Measurements from ENCODE around the gene ACTL9.

Gene ACTL9

DNA sequence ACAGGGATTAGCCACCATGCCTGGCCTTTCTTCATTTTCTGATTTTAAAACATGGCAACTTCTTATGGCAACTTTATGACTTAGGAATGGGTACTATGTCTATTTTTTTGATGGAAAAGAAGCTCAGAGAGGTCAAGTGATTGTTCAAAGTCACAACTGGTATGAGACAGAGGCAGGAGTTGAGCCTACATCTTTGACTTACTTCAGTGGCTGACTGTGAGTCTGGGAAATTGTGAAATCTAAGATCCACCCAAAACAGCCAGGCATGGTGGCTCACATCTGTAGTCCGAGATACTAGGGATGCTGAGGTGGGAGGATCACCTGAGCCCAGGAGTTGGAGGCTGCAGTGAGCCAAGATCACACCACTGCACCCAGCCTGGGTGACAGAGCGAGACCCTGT, 2.4 kb upstream of the ACTL9 start:
- Histone ChIP-seq H3K9ac (ENCODE audit: low read length) (no peak overlapping the region), H3K27me3 (ENCODE audit: control insufficient read depth, insufficient read depth, low read length) (no peaks in the 10 kb centered on the region), H3K4me1 (ENCODE audit: control insufficient read depth, insufficient read depth, low read length) (no peaks in the 10 kb centered on the region), H3K27ac (ENCODE audit: low read depth, low read length) (no peak overlapping the region), H3K36me3 (ENCODE audit: control insufficient read depth, insufficient read depth, low read length) (no peaks in the 10 kb centered on the region), H3K4me3 (ENCODE audit: low read length) (no peak overlapping the region)

DNA sequence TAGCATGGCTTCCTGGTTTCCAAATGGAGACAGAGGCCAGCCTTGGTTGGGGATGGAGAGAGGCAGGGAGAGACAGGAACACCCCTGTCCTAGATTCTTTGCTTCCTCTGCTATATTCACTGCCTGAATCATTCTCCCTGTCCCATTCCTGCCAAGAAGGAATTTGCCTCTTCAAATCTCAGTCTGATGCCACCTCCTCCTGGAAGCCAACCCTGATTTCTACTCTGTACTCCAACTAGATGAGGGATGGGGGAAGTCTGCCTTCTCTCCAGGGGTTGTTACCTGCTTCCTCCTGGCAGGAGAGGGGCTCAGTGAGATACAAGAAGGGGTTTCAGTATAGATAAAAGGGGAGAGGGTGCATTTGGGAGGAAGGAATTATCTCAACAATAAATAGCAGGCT, 1.3 kb upstream of the ACTL9 start:
- Histone ChIP-seq H3K27me3 (ENCODE audit: control insufficient read depth, insufficient read depth, low read length) (no peaks in the 10 kb centered on the region), H3K27ac (ENCODE audit: low read depth, low read length) (no peak overlapping the region), H3K36me3 (ENCODE audit: control insufficient read depth, insufficient read depth, low read length) (no peaks in the 10 kb centered on the region), H3K9ac (ENCODE audit: low read length) (no peak overlapping the region), H3K4me3 (ENCODE audit: low read length) (no peak overlapping the region), H3K4me1 (ENCODE audit: control insufficient read depth, insufficient read depth, low read length) (no peaks in the 10 kb centered on the region)

DNA sequence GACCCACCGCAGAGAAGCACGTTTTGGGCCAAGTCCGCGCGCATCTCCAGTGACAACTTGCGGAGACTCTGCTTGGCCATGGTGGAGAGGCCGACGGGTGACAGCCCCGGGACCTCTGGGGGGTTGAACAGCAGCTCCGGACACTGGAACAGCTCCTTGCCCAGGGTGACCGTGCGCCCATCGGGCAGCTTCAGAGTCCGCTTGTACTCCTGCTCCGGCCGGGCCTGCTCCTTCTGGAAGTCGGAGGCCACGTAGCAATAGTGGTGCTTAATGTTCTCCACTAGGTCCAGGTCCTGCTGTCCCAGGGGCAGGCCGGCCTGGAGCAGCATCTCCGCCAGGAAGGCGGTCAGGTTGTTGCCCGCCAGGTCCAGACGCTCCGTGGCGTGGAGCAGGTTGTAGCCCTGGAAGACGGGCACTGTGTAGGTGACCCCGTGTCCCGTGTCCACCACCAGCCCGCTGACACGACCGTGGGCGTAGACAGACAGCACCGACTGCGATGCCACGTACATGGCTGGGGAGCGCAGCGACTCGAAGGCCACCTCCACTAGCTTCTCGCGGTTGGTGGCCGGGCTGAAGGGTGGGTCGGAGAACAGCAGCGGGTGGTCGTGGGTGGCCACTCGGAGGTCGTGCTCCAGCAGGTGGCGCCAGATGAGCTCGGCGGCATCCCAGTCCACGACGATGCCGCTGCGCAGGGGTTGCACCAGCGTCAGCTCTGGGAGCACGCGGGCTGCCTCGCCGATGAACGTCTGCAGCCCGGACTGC, 743 bp downstream of the ACTL9 start:
- Histone ChIP-seq H3K27ac (ENCODE audit: low read depth, low read length) (no peak overlapping the region), H3K36me3 (ENCODE audit: control insufficient read depth, insufficient read depth, low read length) (no peaks in the 10 kb centered on the region), H3K27me3 (ENCODE audit: control insufficient read depth, insufficient read depth, low read length) (peaks cover 3% of the 10 kb centered on the region), H3K9ac (ENCODE audit: low read length) (no peak overlapping the region), H3K4me3 (ENCODE audit: low read length) (no peak overlapping the region), H3K4me1 (ENCODE audit: control insufficient read depth, insufficient read depth, low read length) (no peaks in the 10 kb centered on the region)

DNA sequence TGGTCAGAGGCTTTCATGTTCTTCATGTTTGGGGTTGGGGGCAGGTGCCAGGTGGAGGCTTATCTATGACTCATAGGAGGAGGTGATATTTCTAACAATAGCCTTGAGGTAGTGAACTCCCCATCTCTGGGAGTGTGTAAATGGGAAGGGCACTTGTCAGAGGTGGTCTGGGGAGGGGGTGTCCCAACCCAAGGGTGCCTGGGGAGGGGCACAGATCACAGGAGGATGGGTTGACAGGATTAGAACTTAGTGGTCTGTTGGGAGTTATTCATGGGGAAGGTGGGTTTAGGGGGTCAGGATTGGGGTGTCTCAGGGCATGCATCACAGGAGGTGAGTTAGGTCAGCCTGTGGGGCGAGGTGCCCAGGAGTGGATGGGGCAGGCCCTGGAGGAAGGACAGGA, 1.6 kb downstream of the ACTL9 start:
- Histone ChIP-seq H3K27me3 (ENCODE audit: control insufficient read depth, insufficient read depth, low read length) (peaks cover 3% of the 10 kb centered on the region), H3K4me3 (ENCODE audit: low read length) (no peak overlapping the region), H3K27ac (ENCODE audit: low read depth, low read length) (no peak overlapping the region), H3K4me1 (ENCODE audit: control insufficient read depth, insufficient read depth, low read length) (no peaks in the 10 kb centered on the region), H3K9ac (ENCODE audit: low read length) (no peak overlapping the region), H3K36me3 (ENCODE audit: control insufficient read depth, insufficient read depth, low read length) (no peaks in the 10 kb centered on the region)

DNA sequence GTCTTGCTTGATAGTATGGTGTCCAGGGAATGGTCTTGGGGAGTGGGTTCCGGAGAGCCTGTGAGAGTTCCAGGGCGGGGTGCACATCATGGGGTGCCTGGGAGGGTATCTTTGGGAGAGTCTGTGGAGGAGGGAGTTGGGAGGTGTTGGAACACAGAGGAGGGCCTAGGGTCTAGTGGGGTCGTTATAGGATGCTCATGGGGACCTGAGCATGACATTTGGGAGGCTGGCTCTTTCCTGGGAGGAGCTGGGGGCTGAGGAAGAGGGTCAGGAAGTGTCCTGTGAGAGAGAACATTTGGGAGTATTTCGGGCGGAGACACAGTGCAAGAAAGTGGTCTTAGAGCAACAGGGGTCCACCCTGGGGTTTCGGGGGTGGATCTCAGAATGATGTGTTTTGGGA, 2.7 kb downstream of the ACTL9 start:
- H3K9ac ChIP-seq (ENCODE audit: low read length) = no peak overlapping the region
- no peaks in the 10 kb centered on the region for H3K4me1 ChIP-seq (ENCODE audit: control insufficient read depth, insufficient read depth, low read length)
- H3K27me3 ChIP-seq (ENCODE audit: control insufficient read depth, insufficient read depth, low read length) = peaks cover 3% of the 10 kb centered on the region
- no peak overlapping the region for H3K27ac ChIP-seq (ENCODE audit: low read depth, low read length)
- no peak overlapping the region for H3K4me3 ChIP-seq (ENCODE audit: low read length)
- H3K36me3 ChIP-seq (ENCODE audit: control insufficient read depth, insufficient read depth, low read length) = no peaks in the 10 kb centered on the region

DNA sequence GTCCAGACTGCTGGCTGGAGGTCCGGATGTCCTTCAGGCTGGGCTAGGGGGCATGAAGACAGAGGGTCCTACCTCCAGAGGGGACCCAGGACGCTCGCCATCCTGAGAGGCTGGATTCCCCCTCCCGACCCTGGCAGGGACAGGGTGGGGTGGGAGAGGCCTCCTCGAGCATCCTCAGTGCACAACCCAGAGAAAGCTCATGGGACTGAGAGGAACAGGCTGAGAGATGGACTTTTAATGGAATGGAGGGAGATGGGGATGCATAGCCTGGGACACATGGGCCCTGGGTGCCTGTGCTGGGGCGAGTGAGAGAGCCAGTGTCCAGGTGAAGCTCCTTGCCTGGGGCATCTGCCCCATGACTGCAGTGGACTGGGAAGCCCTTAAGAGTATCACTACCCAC, 3.1 kb downstream of the ACTL9 start:
- no peaks in the 10 kb centered on the region for H3K36me3 ChIP-seq (ENCODE audit: control insufficient read depth, insufficient read depth, low read length)
- peaks cover 3% of the 10 kb centered on the region for H3K27me3 ChIP-seq (ENCODE audit: control insufficient read depth, insufficient read depth, low read length)
- no peak overlapping the region for H3K9ac ChIP-seq (ENCODE audit: low read length)
- no peaks in the 10 kb centered on the region for H3K4me1 ChIP-seq (ENCODE audit: control insufficient read depth, insufficient read depth, low read length)
- no peak overlapping the region for H3K4me3 ChIP-seq (ENCODE audit: low read length)
- H3K27ac ChIP-seq (ENCODE audit: low read depth, low read length) = no peak overlapping the region

DNA sequence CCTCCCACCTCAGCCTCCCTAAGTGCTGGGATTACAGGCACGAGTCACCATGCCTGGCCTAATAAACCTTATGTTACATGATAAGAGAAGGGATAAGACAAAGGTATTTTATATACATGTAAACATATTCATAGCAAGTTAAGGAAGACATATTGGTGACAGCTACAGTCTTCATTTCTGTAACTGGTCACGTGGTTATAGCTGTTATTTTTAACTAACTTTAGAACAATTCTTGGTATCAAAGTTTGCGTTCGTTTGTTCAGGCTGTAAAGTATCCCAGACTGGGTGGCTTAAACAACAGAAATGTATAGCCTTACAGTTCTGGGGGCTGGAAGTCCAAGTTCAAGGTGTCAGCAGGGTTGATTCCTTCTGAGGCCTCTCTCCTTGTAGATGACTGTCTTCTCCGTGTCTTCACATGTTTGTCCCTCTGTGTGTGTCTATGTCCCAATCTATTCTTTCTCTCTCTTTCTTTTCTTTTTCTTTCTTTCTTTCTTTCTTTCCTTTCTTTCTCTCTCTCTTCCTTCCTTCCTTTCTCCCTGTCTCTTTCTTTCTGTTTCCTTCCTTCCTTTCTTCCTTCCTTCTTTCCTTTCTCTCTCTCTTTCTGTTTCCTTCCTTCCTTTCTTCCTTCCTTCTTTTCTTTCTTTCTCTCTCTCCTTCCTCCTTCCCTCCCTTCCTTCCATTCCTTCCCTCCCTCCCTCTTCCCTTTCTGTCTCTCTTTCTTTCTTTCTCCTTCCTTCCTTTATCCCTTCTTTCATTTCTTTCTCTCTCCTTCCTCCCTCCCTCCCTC, 7.6 kb downstream of the ACTL9 start:
- H3K4me3 ChIP-seq (ENCODE audit: low read length) = no peak overlapping the region
- H3K4me1 ChIP-seq (ENCODE audit: control insufficient read depth, insufficient read depth, low read length) = no peaks in the 10 kb centered on the region
- no peak overlapping the region for H3K27ac ChIP-seq (ENCODE audit: low read depth, low read length)
- H3K36me3 ChIP-seq (ENCODE audit: control insufficient read depth, insufficient read depth, low read length) = no peaks in the 10 kb centered on the region
- no peak overlapping the region for H3K9ac ChIP-seq (ENCODE audit: low read length)
- H3K27me3 ChIP-seq (ENCODE audit: control insufficient read depth, insufficient read depth, low read length) = peaks cover 3% of the 10 kb centered on the region

DNA sequence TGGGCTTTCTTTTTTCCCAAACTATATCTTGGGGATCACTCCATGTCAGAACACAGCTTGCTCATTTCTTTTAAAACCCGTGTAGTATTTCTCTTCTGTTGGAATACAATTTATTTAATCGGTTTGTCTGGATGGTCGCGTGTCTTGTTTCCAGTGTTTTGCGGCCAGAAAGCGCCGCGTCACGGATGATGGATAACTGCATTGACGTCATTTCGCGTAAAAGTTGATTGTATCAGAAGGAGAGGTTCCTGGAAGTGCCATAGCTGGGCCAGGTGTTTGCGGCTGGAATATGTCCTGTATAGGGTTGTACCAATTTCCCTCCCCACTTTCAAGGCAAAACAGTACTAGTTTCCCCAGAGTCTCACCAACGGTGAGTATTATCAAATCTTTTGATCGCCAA, 9.7 kb downstream of the ACTL9 start:
- Histone ChIP-seq H3K27ac (ENCODE audit: low read depth, low read length) (no peak overlapping the region), H3K27me3 (ENCODE audit: control insufficient read depth, insufficient read depth, low read length) (peaks cover 3% of the 10 kb centered on the region)

DNA sequence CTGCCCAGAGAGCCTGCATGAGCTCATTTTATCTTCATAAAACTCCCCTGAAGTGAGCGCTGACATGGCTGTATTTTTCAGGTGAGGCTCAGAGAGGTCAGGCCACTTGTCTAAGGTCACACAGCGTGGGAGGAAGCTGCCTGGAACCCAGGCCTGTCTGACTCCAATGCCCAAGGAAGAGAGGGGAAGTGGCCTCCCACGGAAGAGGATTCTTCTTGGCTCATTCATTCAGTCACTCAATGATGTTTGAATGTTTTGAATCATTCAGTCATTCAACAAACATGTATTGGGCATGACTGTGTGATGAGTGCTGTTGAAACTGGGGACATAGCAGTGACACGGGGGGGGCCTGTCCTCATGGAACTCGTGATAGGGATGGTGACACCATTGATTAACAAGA, 12.0 kb downstream of the ACTL9 start:
- no peaks in the 10 kb centered on the region for H3K36me3 ChIP-seq (ENCODE audit: control insufficient read depth, insufficient read depth, low read length)
- H3K4me3 ChIP-seq (ENCODE audit: low read length) = no peak overlapping the region
- H3K9ac ChIP-seq (ENCODE audit: low read length) = no peak overlapping the region
- no peak overlapping the region for H3K27ac ChIP-seq (ENCODE audit: low read depth, low read length)
- H3K27me3 ChIP-seq (ENCODE audit: control insufficient read depth, insufficient read depth, low read length) = no peaks in the 10 kb centered on the region
- no peaks in the 10 kb centered on the region for H3K4me1 ChIP-seq (ENCODE audit: control insufficient read depth, insufficient read depth, low read length)

More for the DNA sequence above, 9.7 kb downstream of the ACTL9 start:
- no peaks in the 10 kb centered on the region for H3K4me1 ChIP-seq (ENCODE audit: control insufficient read depth, insufficient read depth, low read length)
- no peak overlapping the region for H3K9ac ChIP-seq (ENCODE audit: low read length)
- H3K36me3 ChIP-seq (ENCODE audit: control insufficient read depth, insufficient read depth, low read length) = no peaks in the 10 kb centered on the region
- H3K4me3 ChIP-seq (ENCODE audit: low read length) = no peak overlapping the region

DNA sequence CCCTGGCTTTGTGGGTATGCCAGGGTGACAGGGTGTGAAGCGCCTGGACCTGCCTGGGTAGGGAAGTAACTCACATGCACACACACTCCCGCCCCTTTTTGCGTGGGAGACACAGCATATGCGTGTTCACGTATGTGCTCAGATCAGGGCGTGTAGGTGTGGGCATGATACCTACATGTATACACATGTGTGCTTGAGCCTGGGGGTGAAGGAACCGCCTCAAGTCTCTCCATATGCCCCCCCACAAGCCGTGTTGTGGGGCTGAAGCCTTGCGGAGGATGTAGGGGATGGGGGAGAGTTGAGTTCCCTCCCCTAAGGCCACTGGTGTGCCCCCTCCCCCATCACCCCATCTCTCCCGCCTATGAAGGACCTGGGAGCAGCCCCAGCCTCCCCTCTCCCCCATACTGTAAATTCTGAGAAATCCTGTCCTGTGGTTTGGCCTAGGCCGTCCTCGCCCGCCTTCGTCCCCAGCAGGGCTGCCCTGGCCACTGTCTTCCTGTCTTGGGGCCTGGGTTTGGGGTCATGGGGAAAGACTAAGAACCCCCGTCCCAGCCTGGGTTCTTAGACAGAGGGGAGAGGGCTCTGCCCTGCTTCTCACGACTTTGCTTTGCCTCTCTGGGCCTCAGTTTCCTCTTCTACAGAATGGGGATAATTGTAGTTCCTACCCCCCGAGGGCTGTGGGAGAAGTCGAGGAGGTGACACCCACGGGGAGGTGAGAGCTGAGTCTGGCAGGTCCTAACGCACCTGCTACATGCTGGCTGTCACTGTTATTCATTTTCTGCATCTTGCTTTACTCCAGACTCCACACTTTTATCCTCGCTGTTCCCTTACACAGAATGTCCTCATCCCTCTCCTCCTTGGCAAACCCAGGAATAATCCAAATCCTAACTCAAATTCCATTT, 14.3 kb downstream of the ACTL9 start:
- no peak overlapping the region for H3K4me3 ChIP-seq (ENCODE audit: low read length)
- H3K27ac ChIP-seq (ENCODE audit: low read depth, low read length) = no peak overlapping the region
- H3K9ac ChIP-seq (ENCODE audit: low read length) = no peak overlapping the region
- no peaks in the 10 kb centered on the region for H3K27me3 ChIP-seq (ENCODE audit: control insufficient read depth, insufficient read depth, low read length)
- no peaks in the 10 kb centered on the region for H3K36me3 ChIP-seq (ENCODE audit: control insufficient read depth, insufficient read depth, low read length)
- no peaks in the 10 kb centered on the region for H3K4me1 ChIP-seq (ENCODE audit: control insufficient read depth, insufficient read depth, low read length)

DNA sequence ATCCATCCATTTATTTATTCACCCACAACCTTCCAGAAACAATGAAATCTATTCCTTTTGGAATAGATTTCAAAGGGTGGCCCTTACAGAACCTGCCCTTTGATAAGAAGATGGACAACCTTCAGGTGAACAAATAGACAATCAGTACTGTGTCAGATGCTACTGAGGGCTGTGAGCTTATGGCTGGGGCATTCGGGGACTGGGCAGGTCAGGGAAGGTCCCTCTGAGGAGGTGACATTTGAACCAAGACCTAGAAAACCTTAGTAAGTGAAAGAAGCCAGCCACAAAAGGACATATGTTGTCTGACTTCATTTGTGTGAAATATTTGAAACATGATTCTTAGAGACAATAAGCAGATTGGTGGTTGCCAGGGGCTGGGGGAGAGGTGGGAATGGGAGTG, 15.7 kb downstream of the ACTL9 start:
- H3K9ac ChIP-seq (ENCODE audit: low read length) = no peak overlapping the region
- H3K4me1 ChIP-seq (ENCODE audit: control insufficient read depth, insufficient read depth, low read length) = no peaks in the 10 kb centered on the region
- no peaks in the 10 kb centered on the region for H3K27me3 ChIP-seq (ENCODE audit: control insufficient read depth, insufficient read depth, low read length)

DNA sequence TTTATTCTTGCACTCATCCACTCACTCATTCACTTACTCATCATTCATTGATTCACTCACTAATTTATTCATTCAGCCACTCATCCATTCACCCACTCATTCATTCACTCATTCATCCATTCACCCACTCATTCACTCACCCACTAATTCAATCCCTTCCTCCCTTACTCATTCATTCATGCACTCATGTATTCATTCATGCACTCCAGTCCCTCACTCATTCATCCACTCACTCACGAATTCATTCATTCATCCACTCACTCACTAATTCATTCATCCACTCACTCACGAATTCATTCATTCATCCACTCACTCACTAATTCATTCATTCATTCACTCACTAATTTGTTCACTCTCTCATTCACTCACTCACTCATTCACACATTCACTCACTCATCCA, 16.1 kb downstream of the ACTL9 start:
- Histone ChIP-seq H3K4me1 (ENCODE audit: control insufficient read depth, insufficient read depth, low read length) (no peaks in the 10 kb centered on the region), H3K27ac (ENCODE audit: low read depth, low read length) (no peak overlapping the region), H3K4me3 (ENCODE audit: low read length) (no peak overlapping the region), H3K27me3 (ENCODE audit: control insufficient read depth, insufficient read depth, low read length) (no peaks in the 10 kb centered on the region), H3K36me3 (ENCODE audit: control insufficient read depth, insufficient read depth, low read length) (no peaks in the 10 kb centered on the region), H3K9ac (ENCODE audit: low read length) (no peak overlapping the region)

More for the DNA sequence above, 15.7 kb downstream of the ACTL9 start:
- Histone ChIP-seq H3K27ac (ENCODE audit: low read depth, low read length) (no peak overlapping the region), H3K4me3 (ENCODE audit: low read length) (no peak overlapping the region), H3K36me3 (ENCODE audit: control insufficient read depth, insufficient read depth, low read length) (no peaks in the 10 kb centered on the region)
